Measurements from ENCODE around the gene NAALAD2. TPM values are rescaled to one million over a fixed set of nuclear protein-coding genes. Genes with fewer than 3 reads are reported as not detected.

The NAALAD2 gene
- total RNA-seq, 2 experiments from 2014 or later, result not detected

DNA sequence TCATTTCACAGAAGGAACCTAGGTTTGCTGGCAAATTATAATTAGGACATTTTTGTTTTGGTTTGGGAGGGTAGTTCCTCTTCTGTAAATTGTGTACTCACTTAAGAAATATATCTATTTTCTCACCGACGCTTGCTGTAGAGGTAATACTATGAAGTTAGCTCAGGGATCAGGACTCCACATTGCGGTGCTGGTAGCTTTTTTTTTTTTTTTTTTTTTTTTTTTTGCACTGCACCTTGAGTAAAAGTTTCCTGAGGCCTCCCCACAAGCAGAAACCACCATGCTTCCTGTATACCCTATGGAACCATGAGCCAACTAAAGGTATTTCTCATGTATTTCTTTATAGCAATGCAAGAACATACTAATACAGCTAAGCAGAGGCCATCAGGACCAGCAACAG, 34.0 kb upstream of the NAALAD2 start:
- DNase-seq (no peak), ATAC-seq (ENCODE audit: poor library complexity) (no peak)
- Mint-ChIP-seq H3K4me1 (ENCODE audit: low read depth) (no peaks in the 10 kb centered on the region), H3K9me3 (no peaks in the 10 kb centered on the region), H3K36me3 (ENCODE audit: low read depth) (no peaks in the 10 kb centered on the region), H3K27ac (no peak overlapping the region), H3K4me3 (no peak overlapping the region), H3K27me3 (no peaks in the 10 kb centered on the region)
- intact Hi-C loops (cut with DNase I, micrococcal nuclease), result no loop called here
- H3K4me3 ChIP-seq (ENCODE audit: low read length), result no peak overlapping the region
- no peak overlapping the region for H3K27ac ChIP-seq (ENCODE audit: low read depth in 1 of 2, low read length in 2 of 2)
- no peaks in the 10 kb centered on the region for H3K9me3 ChIP-seq (ENCODE audit: control insufficient read depth in 1 of 2, insufficient read depth in 1 of 2, low read length in 2 of 2)
- ChIA-PET POLR2A (no interaction called here), CTCF (no interaction called here)
- no peaks in the 10 kb centered on the region for H3K36me3 ChIP-seq (ENCODE audit: insufficient read depth, low read length)
- H3K4me1 ChIP-seq (ENCODE audit: insufficient read depth, low read length), result no peaks in the 10 kb centered on the region
- TF ChIP-seq, protein P1, sequence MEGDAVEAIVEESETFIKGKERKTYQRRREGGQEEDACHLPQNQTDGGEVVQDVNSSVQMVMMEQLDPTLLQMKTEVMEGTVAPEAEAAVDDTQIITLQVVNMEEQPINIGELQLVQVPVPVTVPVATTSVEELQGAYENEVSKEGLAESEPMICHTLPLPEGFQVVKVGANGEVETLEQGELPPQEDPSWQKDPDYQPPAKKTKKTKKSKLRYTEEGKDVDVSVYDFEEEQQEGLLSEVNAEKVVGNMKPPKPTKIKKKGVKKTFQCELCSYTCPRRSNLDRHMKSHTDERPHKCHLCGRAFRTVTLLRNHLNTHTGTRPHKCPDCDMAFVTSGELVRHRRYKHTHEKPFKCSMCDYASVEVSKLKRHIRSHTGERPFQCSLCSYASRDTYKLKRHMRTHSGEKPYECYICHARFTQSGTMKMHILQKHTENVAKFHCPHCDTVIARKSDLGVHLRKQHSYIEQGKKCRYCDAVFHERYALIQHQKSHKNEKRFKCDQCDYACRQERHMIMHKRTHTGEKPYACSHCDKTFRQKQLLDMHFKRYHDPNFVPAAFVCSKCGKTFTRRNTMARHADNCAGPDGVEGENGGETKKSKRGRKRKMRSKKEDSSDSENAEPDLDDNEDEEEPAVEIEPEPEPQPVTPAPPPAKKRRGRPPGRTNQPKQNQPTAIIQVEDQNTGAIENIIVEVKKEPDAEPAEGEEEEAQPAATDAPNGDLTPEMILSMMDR (IDR thresholded peaks at IDR 0.05), result no peak
- no peaks in the 10 kb centered on the region for H3K27me3 ChIP-seq (ENCODE audit: control insufficient read depth in 1 of 2, insufficient read depth in 2 of 2, low read length in 2 of 2)

- H3K27ac ChIP-seq (ENCODE audit: low read depth in 1 of 2, low read length in 2 of 2), result no peak overlapping the region
- H3K4me3 ChIP-seq (ENCODE audit: low read length), result no peak overlapping the region
- DNase-seq, result no peak
- H3K36me3 ChIP-seq (ENCODE audit: insufficient read depth, low read length), result no peaks in the 10 kb centered on the region
- intact Hi-C loops (cut with DNase I, micrococcal nuclease), result no loop called here
- no peaks in the 10 kb centered on the region for H3K9me3 ChIP-seq (ENCODE audit: control insufficient read depth in 1 of 2, insufficient read depth in 1 of 2, low read length in 2 of 2)
- H3K36me3 Mint-ChIP-seq (ENCODE audit: low read depth), result no peaks in the 10 kb centered on the region
- ChIA-PET CTCF (no interaction called here), POLR2A (no interaction called here)
- H3K9me3 Mint-ChIP-seq, result no peaks in the 10 kb centered on the region
- no peaks in the 10 kb centered on the region for H3K4me1 Mint-ChIP-seq (ENCODE audit: low read depth)
- peaks cover 0 to 4% of the 10 kb centered on the region in 2 experiments for H3K27me3 ChIP-seq (ENCODE audit: control insufficient read depth in 1 of 2, insufficient read depth in 2 of 2, low read length in 2 of 2)
- H3K4me1 ChIP-seq (ENCODE audit: insufficient read depth, low read length), result no peaks in the 10 kb centered on the region
- no peak overlapping the region for H3K4me3 Mint-ChIP-seq
- H3K27ac Mint-ChIP-seq, result no peak overlapping the region
- peaks cover 6% of the 10 kb centered on the region for H3K27me3 Mint-ChIP-seq
- TF ChIP-seq, protein P1 (IDR thresholded peaks at IDR 0.05), result no peak
- ATAC-seq (ENCODE audit: poor library complexity), result no peak
Observed at GRCh38 chr11:90113541-90113940, 20.9 kb upstream of the NAALAD2 start.

DNA sequence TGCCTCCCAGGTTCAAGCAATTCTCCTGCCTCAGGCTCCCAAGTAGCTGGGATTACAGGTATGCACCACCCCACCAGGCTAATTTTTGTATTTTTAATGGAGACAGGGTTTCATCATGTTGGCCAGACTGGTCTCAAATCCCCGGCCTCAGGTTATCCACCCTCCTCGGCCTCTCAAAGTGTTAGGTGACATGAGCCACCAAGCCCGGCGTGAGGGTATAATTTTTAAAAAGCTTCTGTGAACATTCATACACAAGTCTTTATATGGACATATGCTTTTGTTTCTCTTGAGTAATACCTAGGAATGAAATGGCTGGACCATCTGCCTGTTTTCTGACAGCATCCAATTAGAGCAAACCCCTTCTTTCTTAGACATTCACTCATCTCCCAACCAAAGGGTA, 14.3 kb upstream of the NAALAD2 start:
- Histone ChIP-seq H3K36me3 (ENCODE audit: insufficient read depth, low read length) (no peaks in the 10 kb centered on the region), H3K4me1 (ENCODE audit: insufficient read depth, low read length) (no peaks in the 10 kb centered on the region), H3K4me3 (ENCODE audit: low read length) (no peak overlapping the region), H3K27me3 (ENCODE audit: control insufficient read depth in 1 of 2, insufficient read depth in 2 of 2, low read length in 2 of 2) (no peaks in the 10 kb centered on the region), H3K9me3 (ENCODE audit: control insufficient read depth in 1 of 2, insufficient read depth in 1 of 2, low read length in 2 of 2) (no peaks in the 10 kb centered on the region), H3K27ac (ENCODE audit: low read depth in 1 of 2, low read length in 2 of 2) (no peak overlapping the region)
- Mint-ChIP-seq H3K27ac (no peak overlapping the region), H3K4me3 (no peak overlapping the region), H3K36me3 (ENCODE audit: low read depth) (no peaks in the 10 kb centered on the region), H3K9me3 (no peaks in the 10 kb centered on the region), H3K4me1 (ENCODE audit: low read depth) (no peaks in the 10 kb centered on the region), H3K27me3 (no peaks in the 10 kb centered on the region)
- POLR2A ChIA-PET, result no interaction called here
- CTCF ChIA-PET, result no interaction called here
- no peak for ATAC-seq (ENCODE audit: poor library complexity)
- intact Hi-C loops (cut with DNase I, micrococcal nuclease), result no loop called here
- TF ChIP-seq, protein P1 (IDR thresholded peaks at IDR 0.05), result no peak
- DNase-seq, result no peak

Measured in CD4-positive, alpha-beta T cell (primary cell).